Heart right ventricle (tissue), 16 donors: ENCODE data around the gene CORO1C. TPM values are rescaled to one million over a fixed set of nuclear protein-coding genes. Genes with fewer than 3 reads are reported as not detected.
A peak's percentile ranks its signal among the peaks of the same experiment; 100 is the strongest.
"Not testable (repeated sequence)": the region's sequence is repeated elsewhere in the genome, so short reads cannot be mapped to it uniquely, and the experiment has no call there.

ENCODE experiments used
- ATAC-seq, 8 donors: fragments of 200-7000 bp; cut with Tn5 transposase; one replicate each; pipeline ENCODE4 v1.9.1; 2020; ENCODE audit warnings: mild to moderate bottlenecking in 8 of 8, moderate library complexity in 8 of 8, moderate number of reproducible peaks in 1 of 8
- DNase-seq, 2 donors: peaks; one replicate each; pipeline ENCODE4 v3.0.0-alpha.2; 2020
- H3K27ac ChIP-seq, 10 donors: fragments of 200-600 bp; sonication (generic) in 2 of 10; one replicate each; pipeline versions ENCODE4 v1.5.0 to v1.8.0; 2020 to 2022; ENCODE audit warnings: mild to moderate bottlenecking in 3 of 10
- H3K27me3 ChIP-seq, 7 donors: fragments of 200-600 bp; one replicate each; pipeline ENCODE4 v1.8.0; 2021 to 2022; ENCODE audit warnings: mild to moderate bottlenecking in 2 of 7
- H3K36me3 ChIP-seq, 9 donors: fragments of 200-600 bp; sonication (generic) in 1 of 9; one replicate each; pipeline versions ENCODE4 v1.5.0 to v1.8.0; 2020 to 2022; ENCODE audit warnings: mild to moderate bottlenecking in 2 of 9
- H3K4me1 ChIP-seq, 9 donors: fragments of 200-600 bp; sonication (generic) in 1 of 9; one replicate each; pipeline versions ENCODE4 v1.5.0 to v1.8.0; 2020 to 2022; ENCODE audit warnings: mild to moderate bottlenecking in 4 of 9
- H3K4me3 ChIP-seq, 10 donors: fragments of 200-600 bp; sonication (generic) in 2 of 10; one replicate each; pipeline versions ENCODE4 v1.5.0 to v1.8.0; 2020 to 2022; ENCODE audit warnings: mild to moderate bottlenecking in 7 of 10, moderate library complexity in 2 of 10
- H3K9me3 ChIP-seq, 11 donors: fragments of 200-600 bp in 10 of 11; sonication (generic) in 2 of 11; one replicate each; pipeline versions ENCODE4 v1.5.0 to v1.8.0; 2013 to 2022; ENCODE audit warnings: mild to moderate bottlenecking in 2 of 11, control low read depth in 1 of 11, moderate library complexity in 1 of 11
- CTCF ChIP-seq, 9 donors: fragments of 200-600 bp; sonication (generic) in 2 of 9; IDR thresholded peaks; one replicate each; pipeline versions ENCODE4 v1.5.0 to v1.8.0; 2021 to 2022; ENCODE audit warnings: antibody characterized with exemption in 9 of 9, mild to moderate bottlenecking in 5 of 9, moderate library complexity in 1 of 9
- WGBS, 2 donors: extraction: QIAGEN DNeasy Blood & Tissue Kit; methylation state at CpG; one replicate each; pipeline ENCODE4 v1.1.7; 2013; ENCODE audit warnings: inconsistent platforms in 1 of 2; 5-methylcytosine and 5-hydroxymethylcytosine counted together
- intact Hi-C, 10 donors: fragments of 100-400 bp; cut with DNase I; formaldehyde crosslinking; loops; one replicate each; pipeline versions ENCODE4 v1.11.1 to v1.14.2; 2022
- polyA plus RNA-seq, 2 donors: library from polyadenylated mRNA; stranded (reverse); fragments of 200-250 nt; gene quantifications; one replicate each; pipeline ENCODE4 v1.2.3, GENCODE V29; 2013
- total RNA-seq, 10 donors: library from RNA; stranded (reverse); fragmentation: NEBNext Ultra II Directional in 3 of 10; extraction: Animal tissue kit (Norgen Biotek cat#: 25700) in 3 of 10; gene quantifications; one replicate each; pipeline versions ENCODE4 v1.2.1 to v1.2.4, GENCODE V29; 2021 to 2023
- donor health status: Arrhythmogenic right ventricular cardiomyopathy.
- donor health status: ischemic (EF 13 %, LVEDD 7.1; RV severe dilation, severe dysfunction).
- donor health status: healthy with polysubstance abuse.
- donor health status: DM: no; HTN: yes; CAD: no.
- donor health status: DM: no; HTN: no; CAD: no.
- donor health status: ischemic (EF 25% LVEDD 6.9; RV normal size, moderate dysfunction).
- donor health status: ischemic (EF 25% LVEDD 5.7; RV mildly dilated, moderate dysfunction).
- donor health status: healthy.
- donor health status: DM: yes; HTN: yes; CAD: no.
- donor health status: Ischemic cardiomyopathy.
- donor health status: ischemic (EF 35%, LVEDD 5.7; RV mildly dilated, moderate dysfunction).
- donor health status: nonischemic (EF 11% LVEDD 7.7; RV severe dilation, severe dysfunction).
- donor health status: DM: yes; HTN: yes; CAD: no.
- donor health status: PGD.
- donor health status: ischemic (EF 29% LVEDD 5.4; RV normal size, mild dysfunction).
- donor health status: nonischemic (EF 23%, LVEDD 6.1; RV moderate dilation, normal function).

Gene CORO1C
- total and polyA plus RNA-seq, 12 donors, result 25.5 to 88.6 (median 58.2) TPM

GRCh38 chr12:108654622-108655021 lies 76.7 kb downstream of the CORO1C start:
- Histone ChIP-seq H3K36me3 (peaks cover 0 to 92% (median 24%) of the 10 kb centered on the region in 9 donors), H3K4me1 (peaks cover 0 to 55% (median 24%) of the 10 kb centered on the region in 9 donors), H3K27ac (peak overlapping the region in 9 of 10 donors; percentile 2 to 80 (median 70))
- H3K9me3 ChIP-seq, H3K4me3 ChIP-seq, intact Hi-C loops, H3K27me3 ChIP-seq: not testable (repeated sequence)
- TF ChIP-seq CTCF (IDR thresholded peaks at IDR 0.05), result peak in 1 of 9 donors; percentile 3
- ATAC-seq (peak; percentile 63 to 89 (median 74)), DNase-seq (peak in 1 of 2 donors; percentile 56)
- 61 to 68% methylated on average over 9 of the region's 9 CpGs for WGBS, 2 donors

GRCh38 chr12:108653922-108654321 lies 77.4 kb downstream of the CORO1C start:
- intact Hi-C loops, result no loop called here

GRCh38 chr12:108653082-108653516 lies 78.2 kb downstream of the CORO1C start:
- H3K4me1 ChIP-seq, result peaks cover 0 to 52% (median 26%) of the 10 kb centered on the region in 9 donors
- ATAC-seq, result no peak
- peaks cover 0 to 94% (median 30%) of the 10 kb centered on the region in 9 donors for H3K36me3 ChIP-seq
- H3K27me3 ChIP-seq, result no peaks in the 10 kb centered on the region
- intact Hi-C loops, result no loop called here
- no peaks in the 10 kb centered on the region for H3K9me3 ChIP-seq
- no peak for DNase-seq
- no peak for TF ChIP-seq CTCF (IDR thresholded peaks at IDR 0.05)
- peak overlapping the region in 9 of 10 donors; percentile 5 to 80 (median 70) for H3K27ac ChIP-seq
- H3K4me3 ChIP-seq, result no peak overlapping the region

More at GRCh38 chr12:108653922-108654321, 77.4 kb downstream of the CORO1C start:
- 59 to 77% methylated on average over 3 of the region's 3 CpGs for WGBS, 2 donors
- DNase-seq (no peak), ATAC-seq (peak in 7 of 8 donors; percentile 32 to 87 (median 71))
- Histone ChIP-seq H3K36me3 (peaks cover 0 to 94% (median 23%) of the 10 kb centered on the region in 9 donors), H3K27ac (peak overlapping the region; percentile 5 to 80 (median 66)), H3K4me3 (no peak overlapping the region), H3K9me3 (no peaks in the 10 kb centered on the region), H3K27me3 (no peaks in the 10 kb centered on the region), H3K4me1 (peaks cover 0 to 59% (median 26%) of the 10 kb centered on the region in 9 donors)
- TF ChIP-seq CTCF (IDR thresholded peaks at IDR 0.05), result no peak

GRCh38 chr12:108650083-108650482 lies 81.2 kb downstream of the CORO1C start:
- no peak for ATAC-seq
- Histone ChIP-seq H3K9me3 (no peaks in the 10 kb centered on the region), H3K27me3 (no peaks in the 10 kb centered on the region), H3K27ac (peak overlapping the region in 4 of 10 donors; percentile 13 to 46 (median 16)), H3K4me3 (no peak overlapping the region), H3K4me1 (peaks cover 3 to 77% (median 39%) of the 10 kb centered on the region in 9 donors), H3K36me3 (peaks cover 0 to 100% (median 20%) of the 10 kb centered on the region in 9 donors)
- DNase-seq, result no peak
- intact Hi-C loops, result no loop called here
- 54 to 66% methylated on average over 2 of the region's 2 CpGs for WGBS, 2 donors
- no peak for TF ChIP-seq CTCF (IDR thresholded peaks at IDR 0.05)
